PC-3 (cell line): ENCODE data around the gene MRC1. TPM values are rescaled to one million over a fixed set of nuclear protein-coding genes. Genes with fewer than 3 reads are reported as not detected.
A peak's percentile ranks its signal among the peaks of the same experiment; 100 is the strongest.

Source experiments
- ATAC-seq: fragments of 200-7000 bp; cut with Tn5 transposase; 2 replicates; pipeline ENCODE4 v1.9.1; 2020; ENCODE audit warnings: mild to moderate bottlenecking, moderate library complexity
- BruUV-seq: library from RNA; stranded (reverse); fragments of 400-500 nt; replicated peaks from 2 replicates; lab custom pipeline; 2021; lab: Mats Ljungman, UMichigan
- CTCF ChIA-PET: fragments of 300-600 bp; sonication (Branson Sonifier 250); formaldehyde crosslinking; loops from one replicate; lab custom pipeline; 2022; ENCODE audit warnings: antibody characterized with exemption; lab: Charles Lee
- POLR2A ChIA-PET: fragments of 300-600 bp; sonication (Branson Sonifier 250); formaldehyde crosslinking; loops from one replicate; lab custom pipeline; 2022; ENCODE audit warnings: antibody characterized with exemption; ENCODE audit not compliant: unreplicated experiment; lab: Charles Lee
- DNase-seq: peaks from one replicate; pipeline ENCODE4 v3.0.0-alpha.2; 2015
- H2AFZ ChIP-seq: fragments of 300-600 bp; sonication (generic); 2 replicates; pipeline ENCODE4 v1.6.0; 2016; ENCODE audit warnings: antibody characterized with exemption, low read length
- H3F3A ChIP-seq: fragments of 300-600 bp; sonication (generic); one replicate; pipeline ENCODE4 v1.6.0; 2017; ENCODE audit warnings: antibody characterized with exemption, low read length, control low read depth, mild to moderate bottlenecking; ENCODE audit not compliant: unreplicated experiment
- H3K27ac ChIP-seq: fragments of 300-600 bp; sonication (generic); 2 replicates; pipeline ENCODE4 v1.5.1; 2016; ENCODE audit warnings: mild to moderate bottlenecking, low read length
- H3K27me3 ChIP-seq: fragments of 300-600 bp; sonication (generic); 2 replicates; pipeline ENCODE4 v1.6.1; 2016; ENCODE audit warnings: low read length, mixed read lengths
- H3K36me3 ChIP-seq: fragments of 300-600 bp; sonication (generic); 2 replicates; pipeline ENCODE4 v1.6.1; 2016; ENCODE audit warnings: low read depth, mixed run types, low read length, mixed read lengths
- H3K4me1 ChIP-seq: fragments of 300-600 bp; sonication (generic); 2 replicates; pipeline ENCODE4 v1.5.1; 2016; ENCODE audit warnings: low read length; ENCODE audit not compliant: insufficient read depth
- H3K4me2 ChIP-seq: fragments of 300-600 bp; sonication (generic); 2 replicates; pipeline ENCODE4 v1.6.0; 2016; ENCODE audit warnings: low read length
- H3K4me3 ChIP-seq: fragments of 300-600 bp; sonication (generic); 2 replicates; pipeline ENCODE4 v1.5.1; 2016; ENCODE audit warnings: mild to moderate bottlenecking, low read length, mixed read lengths
- H3K79me2 ChIP-seq: fragments of 300-600 bp; sonication (generic); 2 replicates; pipeline ENCODE4 v1.6.1; 2017; ENCODE audit warnings: low read length, mixed read lengths
- H3K9ac ChIP-seq: fragments of 300-600 bp; sonication (generic); 2 replicates; pipeline ENCODE4 v1.6.0; 2016; ENCODE audit warnings: mild to moderate bottlenecking, low read length
- H3K9me2 ChIP-seq: fragments of 300-600 bp; sonication (generic); replicated peaks from 2 replicates; pipeline ENCODE4 v1.6.1; 2016; ENCODE audit warnings: mixed run types, low read length, mixed read lengths
- H3K9me3 ChIP-seq: fragments of 300-600 bp; sonication (generic); 2 replicates; pipeline ENCODE4 v1.6.1; 2016; ENCODE audit warnings: low read length, mixed read lengths
- H4K20me1 ChIP-seq: fragments of 300-600 bp; sonication (generic); 2 replicates; pipeline ENCODE4 v1.6.1; 2016; ENCODE audit warnings: low read length, mixed read lengths
- EZH2 ChIP-seq: fragments of 300-600 bp; sonication (generic); IDR thresholded peaks from one replicate; pipeline ENCODE4 v1.6.1; 2017; ENCODE audit warnings: antibody characterized with exemption, mild to moderate bottlenecking, low read length; ENCODE audit not compliant: unreplicated experiment
- EZH2phosphoT487 ChIP-seq: fragments of 300-600 bp; sonication (generic); IDR thresholded peaks from 2 replicates; pipeline ENCODE4 v1.6.1; 2018; ENCODE audit warnings: mild to moderate bottlenecking, antibody characterized with exemption, low read length, borderline replicate concordance
- intact Hi-C: fragments of 100-400 bp; cut with micrococcal nuclease; formaldehyde crosslinking; loops from 2 replicates; pipeline ENCODE4 v1.9.0; 2023
- total RNA-seq: library from RNA; depleted of rRNA; stranded (reverse); fragments of >200 nt; gene quantifications from 2 replicates; pipeline ENCODE4 v1.2.3, GENCODE V29; 2014
- TF ChIP-seq, protein P1 (sequence below): fragments of 300-600 bp; sonication (generic); conservative IDR thresholded peaks from 2 replicates; pipeline ENCODE4 v1.5.1; 2017; ENCODE audit warnings: antibody characterized with exemption, low read depth, mild to moderate bottlenecking, low read length

MRC1 gene
- total RNA-seq, 1 experiment from 2014 or later: not detected

DNA sequence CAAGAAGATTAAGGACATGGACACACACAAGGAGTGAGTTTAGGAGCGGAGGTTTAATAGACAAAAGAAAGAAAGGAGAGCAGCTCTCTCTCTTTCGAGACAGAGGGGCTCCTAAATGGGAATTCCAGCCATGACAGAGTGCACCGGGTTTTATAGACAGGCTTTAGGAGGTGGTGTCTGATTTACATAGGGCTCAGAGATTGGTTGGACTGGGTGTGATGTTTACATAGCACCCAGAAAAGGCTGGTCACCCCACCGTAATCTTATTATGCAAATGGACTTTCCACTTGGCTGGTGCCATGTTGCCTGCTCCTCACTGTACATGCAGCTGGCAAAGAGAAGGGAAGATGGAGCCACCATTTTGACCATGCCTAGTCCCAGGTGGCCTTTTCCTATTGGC is 28.4 kb upstream of the MRC1 start:
- ATAC-seq (no peak), DNase-seq (no peak)
- ChIA-PET CTCF (no interaction called here), POLR2A (interaction anchor here (0.6 kb wide), 1 partner anchor 210 kb away, joined by 3 read pairs; no protein-coding TSS in a partner anchor)
- peaks cover 36% of the 10 kb centered on the region for H3K4me1 ChIP-seq
- H3K79me2 ChIP-seq: no peaks in the 10 kb centered on the region
- H3K4me3 ChIP-seq: no peak overlapping the region
- H3K36me3 ChIP-seq: no peaks in the 10 kb centered on the region
- no peaks in the 10 kb centered on the region for H3K27me3 ChIP-seq
- intact Hi-C loops: loop anchor here (5.0 kb wide), 1 partner anchor 57 kb away; no protein-coding TSS in a partner anchor
- no peaks in the 10 kb centered on the region for H3K9me3 ChIP-seq
- no peaks in the 10 kb centered on the region for H3K9me2 ChIP-seq
- no peak overlapping the region for H3K4me2 ChIP-seq
- no peak overlapping the region for H3K9ac ChIP-seq
- no peak overlapping the region for H2AFZ ChIP-seq
- TF ChIP-seq, protein P1, sequence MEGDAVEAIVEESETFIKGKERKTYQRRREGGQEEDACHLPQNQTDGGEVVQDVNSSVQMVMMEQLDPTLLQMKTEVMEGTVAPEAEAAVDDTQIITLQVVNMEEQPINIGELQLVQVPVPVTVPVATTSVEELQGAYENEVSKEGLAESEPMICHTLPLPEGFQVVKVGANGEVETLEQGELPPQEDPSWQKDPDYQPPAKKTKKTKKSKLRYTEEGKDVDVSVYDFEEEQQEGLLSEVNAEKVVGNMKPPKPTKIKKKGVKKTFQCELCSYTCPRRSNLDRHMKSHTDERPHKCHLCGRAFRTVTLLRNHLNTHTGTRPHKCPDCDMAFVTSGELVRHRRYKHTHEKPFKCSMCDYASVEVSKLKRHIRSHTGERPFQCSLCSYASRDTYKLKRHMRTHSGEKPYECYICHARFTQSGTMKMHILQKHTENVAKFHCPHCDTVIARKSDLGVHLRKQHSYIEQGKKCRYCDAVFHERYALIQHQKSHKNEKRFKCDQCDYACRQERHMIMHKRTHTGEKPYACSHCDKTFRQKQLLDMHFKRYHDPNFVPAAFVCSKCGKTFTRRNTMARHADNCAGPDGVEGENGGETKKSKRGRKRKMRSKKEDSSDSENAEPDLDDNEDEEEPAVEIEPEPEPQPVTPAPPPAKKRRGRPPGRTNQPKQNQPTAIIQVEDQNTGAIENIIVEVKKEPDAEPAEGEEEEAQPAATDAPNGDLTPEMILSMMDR: no peak
- TF ChIP-seq EZH2phosphoT487: no peak
- TF ChIP-seq EZH2: no peak
- H4K20me1 ChIP-seq: no peaks in the 10 kb centered on the region
- no TSS peak for BruUV-seq
- H3F3A ChIP-seq: no peaks in the 10 kb centered on the region
- H3K27ac ChIP-seq: no peak overlapping the region

GRCh38 chr10:17781856-17782255 is 27.3 kb upstream of the MRC1 start:
- Histone ChIP-seq H3K9me2 (no peaks in the 10 kb centered on the region), H3K36me3 (no peaks in the 10 kb centered on the region), H3K79me2 (no peaks in the 10 kb centered on the region), H3K4me1 (peaks cover 36% of the 10 kb centered on the region), H3K27ac (no peak overlapping the region), H3K9me3 (no peaks in the 10 kb centered on the region), H3K4me2 (no peak overlapping the region), H3K9ac (no peak overlapping the region), H3K4me3 (no peak overlapping the region), H3F3A (no peaks in the 10 kb centered on the region), H3K27me3 (no peaks in the 10 kb centered on the region), H2AFZ (no peak overlapping the region), H4K20me1 (no peaks in the 10 kb centered on the region)
- ATAC-seq (no peak), DNase-seq (no peak)
- ChIA-PET POLR2A (no interaction called here), CTCF (no interaction called here)
- intact Hi-C loops: loop anchor here (5.0 kb wide), 1 partner anchor 55 kb away; no protein-coding TSS in a partner anchor
- no peak for TF ChIP-seq EZH2phosphoT487
- TF ChIP-seq EZH2: no peak
- TF ChIP-seq, protein P1: no peak
- no TSS peak for BruUV-seq

GRCh38 chr10:17782921-17783665 is 26.1 kb upstream of the MRC1 start:
- Histone ChIP-seq H3K27ac (peak overlapping the region; percentile 78), H3K4me3 (peak overlapping the region; percentile 40; the same call in 1 of the 2 replicates), H3K27me3 (no peaks in the 10 kb centered on the region), H3K9ac (0 out of 2 replicates have a peak overlapping the region, but pooled peaks have one; percentile 6), H3K36me3 (no peaks in the 10 kb centered on the region), H4K20me1 (no peaks in the 10 kb centered on the region), H2AFZ (peak overlapping the region; percentile 69), H3K4me1 (peaks cover 42% of the 10 kb centered on the region), H3K4me2 (peak overlapping the region; percentile 77), H3K79me2 (no peaks in the 10 kb centered on the region), H3K9me3 (no peaks in the 10 kb centered on the region), H3F3A (no peaks in the 10 kb centered on the region), H3K9me2 (no peaks in the 10 kb centered on the region)
- BruUV-seq: no TSS peak
- TF ChIP-seq, protein P1: no peak
- TF ChIP-seq EZH2: no peak
- TF ChIP-seq EZH2phosphoT487: no peak
- DNase-seq: peak; percentile 74
- ChIA-PET POLR2A (no interaction called here), CTCF (no interaction called here)
- peak; percentile 52 for ATAC-seq
- intact Hi-C loops: loop anchor here (5.0 kb wide), 1 partner anchor 54 kb away; no protein-coding TSS in a partner anchor
